Measurements from ENCODE around the gene STX1A.
"Not testable (repeated sequence)": the region's sequence is repeated elsewhere in the genome, so short reads cannot be mapped to it uniquely, and the experiment has no call there.

Gene STX1A

GRCh38 chr7:73722785-73723184 lies 3.3 kb upstream of the STX1A start:
- no peaks in the 10 kb centered on the region for H3K9me3 ChIP-seq (ENCODE audit: insufficient read depth, low read length)
- TF ChIP-seq YY1 (IDR thresholded peaks at IDR 0.05; ENCODE audit: insufficient read depth, insufficient read length) (no peak), SUZ12 (IDR thresholded peaks at IDR 0.05; ENCODE audit: extremely low read depth, insufficient read depth, insufficient read length) (no peak), ZNF274 (IDR thresholded peaks at IDR 0.05; ENCODE audit: low read depth, low read length) (no peak)
- H3K27me3 ChIP-seq (ENCODE audit: insufficient read depth, insufficient read length): peaks cover 16% of the 10 kb centered on the region

GRCh38 chr7:73722182-73722581 lies 2.7 kb upstream of the STX1A start:
- H3K4me3 ChIP-seq (ENCODE audit: insufficient read length, low read depth); H3K9ac ChIP-seq (ENCODE audit: insufficient read length, low read depth); DNase-seq (ENCODE audit: low read depth, low spot score); H3K36me3 ChIP-seq (ENCODE audit: insufficient read depth, insufficient read length, low read length); H3K4me1 ChIP-seq (ENCODE audit: insufficient read depth, insufficient read length); H3K9me3 ChIP-seq (ENCODE audit: insufficient read depth, low read length): not testable (repeated sequence)
- peaks cover 16% of the 10 kb centered on the region for H3K27me3 ChIP-seq (ENCODE audit: insufficient read depth, insufficient read length)

More at GRCh38 chr7:73722785-73723184, 3.3 kb upstream of the STX1A start:
- no peak for DNase-seq (ENCODE audit: low read depth, low spot score)
- Histone ChIP-seq H3K9ac (ENCODE audit: insufficient read length, low read depth) (no peak overlapping the region), H3K36me3 (ENCODE audit: insufficient read depth, insufficient read length, low read length) (no peaks in the 10 kb centered on the region), H3K4me3 (ENCODE audit: insufficient read length, low read depth) (no peak overlapping the region), H3K4me1 (ENCODE audit: insufficient read depth, insufficient read length) (peaks cover 3% of the 10 kb centered on the region)

- DNase-seq (ENCODE audit: low read depth, low spot score): no peak
- Histone ChIP-seq H3K4me3 (ENCODE audit: insufficient read length, low read depth) (no peak overlapping the region), H3K27me3 (ENCODE audit: insufficient read depth, insufficient read length) (peaks cover 16% of the 10 kb centered on the region), H3K4me1 (ENCODE audit: insufficient read depth, insufficient read length) (peaks cover 5% of the 10 kb centered on the region), H3K9me3 (ENCODE audit: insufficient read depth, low read length) (no peaks in the 10 kb centered on the region), H3K9ac (ENCODE audit: insufficient read length, low read depth) (no peak overlapping the region), H3K36me3 (ENCODE audit: insufficient read depth, insufficient read length, low read length) (no peaks in the 10 kb centered on the region)
- TF ChIP-seq ZNF274 (IDR thresholded peaks at IDR 0.05; ENCODE audit: low read depth, low read length) (no peak), YY1 (IDR thresholded peaks at IDR 0.05; ENCODE audit: insufficient read depth, insufficient read length) (no peak), SUZ12 (IDR thresholded peaks at IDR 0.05; ENCODE audit: extremely low read depth, insufficient read depth, insufficient read length) (no peak)
Measured at GRCh38 chr7:73721377-73721817, 1.9 kb upstream of the STX1A start.

GRCh38 chr7:73720443-73720842 lies 974 bp upstream of the STX1A start:
- not testable (repeated sequence) for H3K36me3 ChIP-seq (ENCODE audit: insufficient read depth, insufficient read length, low read length); DNase-seq (ENCODE audit: low read depth, low spot score); H3K4me3 ChIP-seq (ENCODE audit: insufficient read length, low read depth); H3K9ac ChIP-seq (ENCODE audit: insufficient read length, low read depth); H3K9me3 ChIP-seq (ENCODE audit: insufficient read depth, low read length)
- H3K4me1 ChIP-seq (ENCODE audit: insufficient read depth, insufficient read length): peaks cover 14% of the 10 kb centered on the region
- H3K27me3 ChIP-seq (ENCODE audit: insufficient read depth, insufficient read length): peaks cover 16% of the 10 kb centered on the region

GRCh38 chr7:73719806-73720169 lies 319 bp upstream of the STX1A start:
- no peak for DNase-seq (ENCODE audit: low read depth, low spot score)
- Histone ChIP-seq H3K36me3 (ENCODE audit: insufficient read depth, insufficient read length, low read length) (no peaks in the 10 kb centered on the region), H3K27me3 (ENCODE audit: insufficient read depth, insufficient read length) (peaks cover 16% of the 10 kb centered on the region), H3K9me3 (ENCODE audit: insufficient read depth, low read length) (no peaks in the 10 kb centered on the region), H3K4me3 (ENCODE audit: insufficient read length, low read depth) (peak overlapping the region; percentile 18), H3K9ac (ENCODE audit: insufficient read length, low read depth) (peak overlapping the region; percentile 32), H3K4me1 (ENCODE audit: insufficient read depth, insufficient read length) (peaks cover 14% of the 10 kb centered on the region)
- TF ChIP-seq YY1 (IDR thresholded peaks at IDR 0.05; ENCODE audit: insufficient read depth, insufficient read length): no peak
- no peak for TF ChIP-seq ZNF274 (IDR thresholded peaks at IDR 0.05; ENCODE audit: low read depth, low read length)
- no peak for TF ChIP-seq SUZ12 (IDR thresholded peaks at IDR 0.05; ENCODE audit: extremely low read depth, insufficient read depth, insufficient read length)

GRCh38 chr7:73718438-73718881 lies 1.0 kb downstream of the STX1A start:
- H3K4me1 ChIP-seq (ENCODE audit: insufficient read depth, insufficient read length): peaks cover 14% of the 10 kb centered on the region
- DNase-seq (ENCODE audit: low read depth, low spot score): no peak
- peaks cover 16% of the 10 kb centered on the region for H3K27me3 ChIP-seq (ENCODE audit: insufficient read depth, insufficient read length)
- H3K9me3 ChIP-seq (ENCODE audit: insufficient read depth, low read length): no peaks in the 10 kb centered on the region
- H3K4me3 ChIP-seq (ENCODE audit: insufficient read length, low read depth): peak overlapping the region; percentile 75
- no peaks in the 10 kb centered on the region for H3K36me3 ChIP-seq (ENCODE audit: insufficient read depth, insufficient read length, low read length)
- no peak for TF ChIP-seq ZNF274 (IDR thresholded peaks at IDR 0.05; ENCODE audit: low read depth, low read length)
- no peak for TF ChIP-seq YY1 (IDR thresholded peaks at IDR 0.05; ENCODE audit: insufficient read depth, insufficient read length)
- no peak for TF ChIP-seq SUZ12 (IDR thresholded peaks at IDR 0.05; ENCODE audit: extremely low read depth, insufficient read depth, insufficient read length)
- peak overlapping the region; percentile 83 for H3K9ac ChIP-seq (ENCODE audit: insufficient read length, low read depth)

- H3K4me1 ChIP-seq (ENCODE audit: insufficient read depth, insufficient read length): peaks cover 14% of the 10 kb centered on the region
- H3K36me3 ChIP-seq (ENCODE audit: insufficient read depth, insufficient read length, low read length): peaks cover 3% of the 10 kb centered on the region
- DNase-seq (ENCODE audit: low read depth, low spot score): no peak
- H3K4me3 ChIP-seq (ENCODE audit: insufficient read length, low read depth): no peak overlapping the region
- TF ChIP-seq YY1 (IDR thresholded peaks at IDR 0.05; ENCODE audit: insufficient read depth, insufficient read length) (no peak), SUZ12 (IDR thresholded peaks at IDR 0.05; ENCODE audit: extremely low read depth, insufficient read depth, insufficient read length) (no peak), ZNF274 (IDR thresholded peaks at IDR 0.05; ENCODE audit: low read depth, low read length) (no peak)
- no peaks in the 10 kb centered on the region for H3K9me3 ChIP-seq (ENCODE audit: insufficient read depth, low read length)
- no peak overlapping the region for H3K9ac ChIP-seq (ENCODE audit: insufficient read length, low read depth)
- H3K27me3 ChIP-seq (ENCODE audit: insufficient read depth, insufficient read length): peaks cover 16% of the 10 kb centered on the region
Measured at GRCh38 chr7:73717991-73718405, 1.5 kb downstream of the STX1A start.
